Heart left ventricle (tissue), 13 donors: ENCODE measurements around the gene MAFG.

ENCODE experiments used
- POLR2A ChIP-seq, 2 donors: fragments of 450-650 bp; IDR thresholded peaks; one replicate each; pipeline ENCODE4 v1.6.1; 2017; ENCODE audit warnings: antibody characterized with exemption in 2 of 2, mild to moderate bottlenecking in 2 of 2, moderate library complexity in 2 of 2
- TF ChIP-seq, protein P1 (sequence below), 12 donors: fragments of 200-600 bp; sonication (generic) in 4 of 12; IDR thresholded peaks; one replicate each; pipeline versions ENCODE4 v1.5.0 to v1.8.0; 2018 to 2022; ENCODE audit warnings: antibody characterized with exemption in 12 of 12, mild to moderate bottlenecking in 5 of 12
- donor health status: ischemic (EF 13 %, LVEDD 7.1; RV severe dilation, severe dysfunction).
- donor health status: DM: no; HTN: yes; CAD: no.
- donor health status: DM: no; HTN: no; CAD: no.
- donor health status: ischemic (EF 25% LVEDD 6.9; RV normal size, moderate dysfunction).
- donor health status: ischemic (EF 25% LVEDD 5.7; RV mildly dilated, moderate dysfunction).
- donor health status: ischemic (EF 35%, LVEDD 5.7; RV mildly dilated, moderate dysfunction).
- donor health status: nonischemic (EF 11% LVEDD 7.7; RV severe dilation, severe dysfunction).
- donor health status: DM: yes; HTN: yes; CAD: no.
- donor health status: PGD.
- donor health status: ischemic (EF 29% LVEDD 5.4; RV normal size, mild dysfunction).
- donor health status: nonischemic (EF 23%, LVEDD 6.1; RV moderate dilation, normal function).

DNA sequence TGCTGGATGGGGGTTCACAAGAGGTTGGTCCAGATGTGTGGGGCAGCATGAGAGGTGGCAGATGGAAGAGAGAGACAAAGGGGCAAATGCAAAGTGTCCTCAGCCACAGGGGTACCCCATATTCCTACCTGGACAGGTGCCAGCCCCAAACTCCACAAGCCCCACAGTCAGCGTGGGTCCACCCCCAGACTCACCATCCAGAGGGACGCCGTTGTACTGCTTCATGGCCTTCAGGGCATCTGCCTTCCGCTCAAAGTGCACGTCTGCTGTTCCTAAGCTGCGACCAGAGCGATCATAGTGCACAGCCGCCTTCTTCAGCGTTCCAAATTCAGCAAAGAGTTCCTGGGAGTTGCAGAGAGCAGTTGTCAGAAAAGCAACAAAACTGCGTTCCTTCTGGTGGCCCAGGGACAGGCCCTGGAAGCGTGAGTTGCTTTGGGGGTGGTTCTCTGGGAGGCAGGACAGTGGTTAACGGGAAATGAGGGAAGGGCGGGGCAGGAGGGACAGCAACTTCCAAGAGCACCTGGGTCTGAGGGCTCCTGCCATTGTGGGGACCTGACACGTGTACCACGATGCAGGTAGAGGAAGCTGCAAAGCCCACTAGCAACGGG lies 38.4 kb downstream of the MAFG start:
- TF ChIP-seq, protein P1, sequence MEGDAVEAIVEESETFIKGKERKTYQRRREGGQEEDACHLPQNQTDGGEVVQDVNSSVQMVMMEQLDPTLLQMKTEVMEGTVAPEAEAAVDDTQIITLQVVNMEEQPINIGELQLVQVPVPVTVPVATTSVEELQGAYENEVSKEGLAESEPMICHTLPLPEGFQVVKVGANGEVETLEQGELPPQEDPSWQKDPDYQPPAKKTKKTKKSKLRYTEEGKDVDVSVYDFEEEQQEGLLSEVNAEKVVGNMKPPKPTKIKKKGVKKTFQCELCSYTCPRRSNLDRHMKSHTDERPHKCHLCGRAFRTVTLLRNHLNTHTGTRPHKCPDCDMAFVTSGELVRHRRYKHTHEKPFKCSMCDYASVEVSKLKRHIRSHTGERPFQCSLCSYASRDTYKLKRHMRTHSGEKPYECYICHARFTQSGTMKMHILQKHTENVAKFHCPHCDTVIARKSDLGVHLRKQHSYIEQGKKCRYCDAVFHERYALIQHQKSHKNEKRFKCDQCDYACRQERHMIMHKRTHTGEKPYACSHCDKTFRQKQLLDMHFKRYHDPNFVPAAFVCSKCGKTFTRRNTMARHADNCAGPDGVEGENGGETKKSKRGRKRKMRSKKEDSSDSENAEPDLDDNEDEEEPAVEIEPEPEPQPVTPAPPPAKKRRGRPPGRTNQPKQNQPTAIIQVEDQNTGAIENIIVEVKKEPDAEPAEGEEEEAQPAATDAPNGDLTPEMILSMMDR (IDR thresholded peaks at IDR 0.05), result no peak
- no peak for TF ChIP-seq POLR2A (IDR thresholded peaks at IDR 0.05)
